SK-N-SH treated with all-trans-retinoic acid at 6 μM for 48 hours (cell line): Measurements from ENCODE around the gene PACSIN2.

ENCODE experiments used
- ATAC-seq: fragments of 200-7000 bp; cut with Tn5 transposase; 3 replicates; pipeline ENCODE4 v1.9.1; 2020; ENCODE audit warnings: mild to moderate bottlenecking, moderate library complexity
- ARNTL ChIP-seq: fragments of 450-650 bp; formaldehyde crosslinking; IDR thresholded peaks from 2 replicates; pipeline ENCODE4 v1.5.0; 2020; ENCODE audit warnings: low read depth, mild to moderate bottlenecking, moderate library complexity, borderline replicate concordance
- BACH2 ChIP-seq: fragments of 250-450 bp; sonication (Bioruptor Pico); IDR thresholded peaks from 2 replicates; pipeline ENCODE4 v1.9.0; 2021; ENCODE audit warnings: mild to moderate bottlenecking, borderline replicate concordance
- CREB5 ChIP-seq: fragments of 250-450 bp; sonication (Bioruptor Pico); IDR thresholded peaks from 2 replicates; pipeline ENCODE4 v1.5.1; 2020; ENCODE audit warnings: low read depth, mild to moderate bottlenecking, moderate library complexity
- CSDC2 ChIP-seq: fragments of 250-450 bp; sonication (Bioruptor Pico); IDR thresholded peaks from 2 replicates; pipeline ENCODE4 v1.5.0; 2020; ENCODE audit warnings: mild to moderate bottlenecking, moderate library complexity
- CSRNP3 ChIP-seq: fragments of 250-450 bp; sonication (Bioruptor Pico); IDR thresholded peaks from 2 replicates; pipeline ENCODE4 v1.5.1; 2021; ENCODE audit warnings: mild to moderate bottlenecking, moderate library complexity
- ESRRG ChIP-seq: fragments of 250-450 bp; sonication (Bioruptor Pico); IDR thresholded peaks from 2 replicates; pipeline ENCODE4 v1.6.1; 2021; ENCODE audit warnings: mild to moderate bottlenecking
- GLIS3 ChIP-seq: fragments of 250-450 bp; sonication (Bioruptor Pico); IDR thresholded peaks from 2 replicates; pipeline ENCODE4 v1.5.0; 2020; ENCODE audit warnings: mild to moderate bottlenecking, moderate library complexity
- ISL1 ChIP-seq: fragments of 250-450 bp; sonication (Bioruptor Pico); IDR thresholded peaks from 2 replicates; pipeline ENCODE4 v2.1.2; 2022; ENCODE audit warnings: mild to moderate bottlenecking, moderate library complexity
- OSR1 ChIP-seq: fragments of 250-450 bp; sonication (Bioruptor Pico); IDR thresholded peaks from 2 replicates; pipeline ENCODE4 v1.8.0; 2022; ENCODE audit warnings: moderate library complexity, mild to moderate bottlenecking, inconsistent platforms
- PATZ1 ChIP-seq: fragments of 250-450 bp; sonication (Bioruptor Pico); IDR thresholded peaks from 2 replicates; pipeline ENCODE4 v1.8.0; 2020; ENCODE audit warnings: mild to moderate bottlenecking, moderate library complexity, borderline replicate concordance
- POU6F1 ChIP-seq: fragments of 250-450 bp; sonication (Bioruptor Pico); IDR thresholded peaks from 2 replicates; pipeline ENCODE4 v1.8.0; 2021; ENCODE audit warnings: low read depth, mild to moderate bottlenecking, moderate library complexity, borderline replicate concordance
- PPARA ChIP-seq: fragments of 250-450 bp; sonication (Bioruptor Pico); IDR thresholded peaks from 2 replicates; pipeline ENCODE4 v1.5.0; 2020; ENCODE audit warnings: mild to moderate bottlenecking, borderline replicate concordance
- RARB ChIP-seq: fragments of 250-450 bp; sonication (Bioruptor Pico); IDR thresholded peaks from 2 replicates; pipeline ENCODE4 v1.8.0; 2021; ENCODE audit warnings: mild to moderate bottlenecking, moderate library complexity
- SNAI2 ChIP-seq: fragments of 250-450 bp; sonication (Bioruptor Pico); IDR thresholded peaks from 2 replicates; pipeline ENCODE4 v1.5.0; 2020; ENCODE audit warnings: mild to moderate bottlenecking, moderate library complexity
- TCF4 ChIP-seq: fragments of 250-450 bp; sonication (Bioruptor Pico); IDR thresholded peaks from 2 replicates; pipeline ENCODE4 v1.8.0; 2021; ENCODE audit warnings: mild to moderate bottlenecking, moderate library complexity, borderline replicate concordance
- TOX ChIP-seq: fragments of 250-450 bp; sonication (Bioruptor Pico); IDR thresholded peaks from 2 replicates; pipeline ENCODE4 v1.8.0; 2021; ENCODE audit warnings: mild to moderate bottlenecking, moderate library complexity, borderline replicate concordance
- TSHZ2 ChIP-seq: fragments of 250-450 bp; sonication (Bioruptor Pico); IDR thresholded peaks from 2 replicates; pipeline ENCODE4 v1.5.0; 2020; ENCODE audit warnings: mild to moderate bottlenecking, moderate library complexity
- ZC3H10 ChIP-seq: fragments of 250-450 bp; sonication (Bioruptor Pico); IDR thresholded peaks from 2 replicates; pipeline ENCODE4 v1.5.1; 2021; ENCODE audit warnings: mild to moderate bottlenecking, moderate library complexity
- ZFP3 ChIP-seq: fragments of 250-450 bp; sonication (Bioruptor Pico); IDR thresholded peaks from 2 replicates; pipeline ENCODE4 v1.5.0; 2020; ENCODE audit warnings: mild to moderate bottlenecking, moderate library complexity
- ZNF565 ChIP-seq: fragments of 450-650 bp; formaldehyde crosslinking; conservative IDR thresholded peaks from 2 replicates; pipeline ENCODE4 v1.5.0; 2020; ENCODE audit warnings: low read depth, mild to moderate bottlenecking, moderate library complexity
- ZNF70 ChIP-seq: fragments of 450-650 bp; formaldehyde crosslinking; IDR thresholded peaks from 2 replicates; pipeline ENCODE4 v1.5.0; 2020; ENCODE audit warnings: mild to moderate bottlenecking, moderate library complexity

PACSIN2 gene

GRCh38 chr22:42902875-42903510 lies 112.0 kb downstream of the PACSIN2 start (continued):
- no peak for TF ChIP-seq ZNF565 (CRISPR knock-in tag)
- TF ChIP-seq GLIS3: no peak
- TF ChIP-seq TSHZ2 (CRISPR knock-in tag): no peak
- no peak for TF ChIP-seq POU6F1 (CRISPR knock-in tag)

GRCh38 chr22:42901790-42902508 lies 113.0 kb downstream of the PACSIN2 start:
- no peak for TF ChIP-seq TOX (CRISPR knock-in tag)
- TF ChIP-seq CSRNP3: no peak
- no peak for TF ChIP-seq CSDC2
- no peak for TF ChIP-seq RARB
- no peak for TF ChIP-seq ISL1 (CRISPR knock-in tag)
- TF ChIP-seq GLIS3: no peak
- TF ChIP-seq, all 23 proteins: peak for 0
- ATAC-seq: no peak

GRCh38 chr22:42897960-42898359 lies 117.0 kb downstream of the PACSIN2 start:
- no peak for ATAC-seq
- no peak for TF ChIP-seq OSR1 (CRISPR knock-in tag)
- no peak for TF ChIP-seq TCF4 (CRISPR knock-in tag)
- TF ChIP-seq BACH2 (CRISPR knock-in tag): no peak
- no peak for TF ChIP-seq SNAI2 (CRISPR knock-in tag)
- TF ChIP-seq GLIS3: no peak
- no peak for TF ChIP-seq CSDC2
- TF ChIP-seq ISL1 (CRISPR knock-in tag): no peak
- TF ChIP-seq PPARA (CRISPR knock-in tag): no peak
- no peak for TF ChIP-seq PATZ1 (CRISPR knock-in tag)
- TF ChIP-seq ARNTL (CRISPR knock-in tag): no peak
- no peak for TF ChIP-seq RARB
- TF ChIP-seq ZNF565 (CRISPR knock-in tag): no peak
- TF ChIP-seq ZNF70 (CRISPR knock-in tag): no peak
- no peak for TF ChIP-seq CREB5 (CRISPR knock-in tag)
- no peak for TF ChIP-seq ZC3H10 (CRISPR knock-in tag)
- TF ChIP-seq ZFP3 (CRISPR knock-in tag): no peak
- no peak for TF ChIP-seq CSRNP3
- no peak for TF ChIP-seq ESRRG (CRISPR knock-in tag)
- TF ChIP-seq POU6F1 (CRISPR knock-in tag): no peak
